Liver (tissue), 3 donors: ENCODE measurements around the gene FAM3B.

Experiments used
- ATF3 ChIP-seq: IDR thresholded peaks from 2 replicates; pipeline ENCODE4 v1.6.1; 2016; ENCODE audit warnings: antibody characterized with exemption
- CTCF ChIP-seq: fragments of 150-350 bp; IDR thresholded peaks from 2 replicates; pipeline ENCODE4 v1.5.1; 2017; ENCODE audit warnings: improper control_type of control experiment, low read depth, low read length; ENCODE audit not compliant: missing input control
- EGR1 ChIP-seq, 2 donors: IDR thresholded peaks; 2 replicates each; pipeline ENCODE4 v1.6.1; 2016 to 2018; ENCODE audit warnings: antibody characterized with exemption in 2 of 2, low read depth in 2 of 2
- FOXA1 ChIP-seq: IDR thresholded peaks from 2 replicates; pipeline ENCODE4 v1.6.1; 2016; ENCODE audit warnings: antibody characterized with exemption
- GABPA ChIP-seq, 2 donors: IDR thresholded peaks in 1 of 2; conservative IDR thresholded peaks in 1 of 2; 2 replicates each; pipeline ENCODE4 v1.6.1; 2016; ENCODE audit warnings: antibody characterized with exemption in 2 of 2, mild to moderate bottlenecking in 1 of 2, moderate library complexity in 1 of 2
- MAX ChIP-seq: IDR thresholded peaks from 2 replicates; pipeline ENCODE4 v1.6.1; 2016; ENCODE audit warnings: antibody characterized with exemption
- NR2F2 ChIP-seq: IDR thresholded peaks from 2 replicates; pipeline ENCODE4 v1.6.1; 2016; ENCODE audit warnings: antibody characterized with exemption
- RAD21 ChIP-seq, 2 donors: IDR thresholded peaks; 2 replicates each; pipeline ENCODE4 v1.6.1; 2016; ENCODE audit warnings: antibody characterized with exemption in 2 of 2, mild to moderate bottlenecking in 2 of 2
- REST ChIP-seq: IDR thresholded peaks from 2 replicates; pipeline ENCODE4 v1.6.1; 2016; ENCODE audit warnings: antibody characterized with exemption, mild to moderate bottlenecking
- RXRA ChIP-seq, 2 donors: IDR thresholded peaks; 2 replicates each; pipeline ENCODE4 v1.6.1; 2017 to 2018; ENCODE audit warnings: antibody characterized with exemption in 2 of 2, mild to moderate bottlenecking in 1 of 2
- SP1 ChIP-seq: IDR thresholded peaks from 2 replicates; pipeline ENCODE4 v1.6.1; 2018; ENCODE audit warnings: antibody characterized with exemption, mild to moderate bottlenecking
- TAF1 ChIP-seq: conservative IDR thresholded peaks from 2 replicates; pipeline ENCODE4 v1.6.1; 2016; ENCODE audit warnings: antibody characterized with exemption, mild to moderate bottlenecking
- YY1 ChIP-seq: IDR thresholded peaks from 2 replicates; pipeline ENCODE4 v1.6.1; 2016; ENCODE audit warnings: antibody characterized with exemption, mild to moderate bottlenecking
- ZBTB33 ChIP-seq: IDR thresholded peaks from 2 replicates; pipeline ENCODE4 v1.6.1; 2016; ENCODE audit warnings: antibody characterized with exemption
- donor health status: healthy.
- donor health status: healthy.

GRCh38 chr21:41370840-41371684 is 54.5 kb downstream of the FAM3B start:
- no peak for TF ChIP-seq CTCF
- no peak for TF ChIP-seq GABPA (IDR thresholded peaks at IDR 0.05 in 1 of 2, conservative IDR thresholded peaks at IDR 0.05 in 1 of 2)
- TF ChIP-seq REST: no peak
- TF ChIP-seq ZBTB33: no peak
- TF ChIP-seq ATF3: no peak
- TF ChIP-seq SP1: no peak
- no peak for TF ChIP-seq FOXA1
- no peak for TF ChIP-seq MAX
- no peak for TF ChIP-seq TAF1
- TF ChIP-seq EGR1 (IDR thresholded peaks at IDR 0.05; ENCODE audit: low read depth in 2 of 2): no peak
- no peak for TF ChIP-seq RAD21 (IDR thresholded peaks at IDR 0.05)
- no peak for TF ChIP-seq YY1
- no peak for TF ChIP-seq NR2F2
- no peak for TF ChIP-seq RXRA (IDR thresholded peaks at IDR 0.05)
